ENCODE results near the gene TSEN2.
"Not testable (repeated sequence)": the region's sequence is repeated elsewhere in the genome, so short reads cannot be mapped to it uniquely, and the experiment has no call there.

Gene TSEN2

GRCh38 chr3:12472796-12473195 lies 11.5 kb upstream of the TSEN2 start:
- no peak for FAIRE-seq

GRCh38 chr3:12473511-12473910 lies 10.8 kb upstream of the TSEN2 start:
- no peak for FAIRE-seq

- FAIRE-seq: no peak
These were observed 7.9 kb upstream of the TSEN2 start for GRCh38 chr3:12476238-12476897.

- no peak for FAIRE-seq
These were observed 7.0 kb upstream of the TSEN2 start for GRCh38 chr3:12477256-12477655.

GRCh38 chr3:12478326-12478725 lies 6.0 kb upstream of the TSEN2 start:
- no peak for FAIRE-seq

- not testable (repeated sequence) for FAIRE-seq
These were observed 5.1 kb upstream of the TSEN2 start for GRCh38 chr3:12479198-12479597.

- FAIRE-seq: no peak
These were observed 4.3 kb upstream of the TSEN2 start for GRCh38 chr3:12479919-12480427.

GRCh38 chr3:12483410-12483809 lies 870 bp upstream of the TSEN2 start:
- no peak for FAIRE-seq

GRCh38 chr3:12483872-12484197 lies 445 bp upstream of the TSEN2 start:
- FAIRE-seq: no peak

GRCh38 chr3:12484983-12485327 lies 675 bp downstream of the TSEN2 start:
- no peak for FAIRE-seq

- no peak for FAIRE-seq
These were observed 1.7 kb downstream of the TSEN2 start for GRCh38 chr3:12486001-12486400.

- no peak for FAIRE-seq
These were observed 2.6 kb downstream of the TSEN2 start for GRCh38 chr3:12486916-12487315.

- FAIRE-seq: no peak
These were observed 3.1 kb downstream of the TSEN2 start for GRCh38 chr3:12487336-12487735.

- no peak for FAIRE-seq
These were observed 3.5 kb downstream of the TSEN2 start for GRCh38 chr3:12487786-12488185.

- FAIRE-seq: no peak
These were observed 5.1 kb downstream of the TSEN2 start for GRCh38 chr3:12489368-12489767.

- no peak for FAIRE-seq
These were observed 5.6 kb downstream of the TSEN2 start for GRCh38 chr3:12489832-12490231.

GRCh38 chr3:12490547-12490946 lies 6.3 kb downstream of the TSEN2 start:
- FAIRE-seq: no peak

GRCh38 chr3:12495749-12496452 lies 11.6 kb downstream of the TSEN2 start:
- FAIRE-seq: no peak

- no peak for FAIRE-seq
These were observed 12.1 kb downstream of the TSEN2 start for GRCh38 chr3:12496453-12496761.

GRCh38 chr3:12499474-12499873 lies 15.2 kb downstream of the TSEN2 start:
- no peak for FAIRE-seq

GRCh38 chr3:12501360-12502020 lies 17.2 kb downstream of the TSEN2 start:
- FAIRE-seq: no peak

GRCh38 chr3:12503126-12503957 lies 19.1 kb downstream of the TSEN2 start:
- FAIRE-seq: no peak

GRCh38 chr3:12506201-12506709 lies 22.0 kb downstream of the TSEN2 start:
- FAIRE-seq: no peak

Data from colon (tissue), 2 donors.